HG03039 (cell line): ENCODE measurements around the gene SPG7.
"Not testable (repeated sequence)": the region's sequence is repeated elsewhere in the genome, so short reads cannot be mapped to it uniquely, and the experiment has no call there.

Experiments used
- ATAC-seq: cut with Tn5 transposase; IDR thresholded peaks from one replicate; pipeline ENCODE4 v1.9.1; 2021; ENCODE audit warnings: mild to moderate bottlenecking, moderate library complexity; ENCODE audit not compliant: unreplicated experiment

The SPG7 gene

DNA sequence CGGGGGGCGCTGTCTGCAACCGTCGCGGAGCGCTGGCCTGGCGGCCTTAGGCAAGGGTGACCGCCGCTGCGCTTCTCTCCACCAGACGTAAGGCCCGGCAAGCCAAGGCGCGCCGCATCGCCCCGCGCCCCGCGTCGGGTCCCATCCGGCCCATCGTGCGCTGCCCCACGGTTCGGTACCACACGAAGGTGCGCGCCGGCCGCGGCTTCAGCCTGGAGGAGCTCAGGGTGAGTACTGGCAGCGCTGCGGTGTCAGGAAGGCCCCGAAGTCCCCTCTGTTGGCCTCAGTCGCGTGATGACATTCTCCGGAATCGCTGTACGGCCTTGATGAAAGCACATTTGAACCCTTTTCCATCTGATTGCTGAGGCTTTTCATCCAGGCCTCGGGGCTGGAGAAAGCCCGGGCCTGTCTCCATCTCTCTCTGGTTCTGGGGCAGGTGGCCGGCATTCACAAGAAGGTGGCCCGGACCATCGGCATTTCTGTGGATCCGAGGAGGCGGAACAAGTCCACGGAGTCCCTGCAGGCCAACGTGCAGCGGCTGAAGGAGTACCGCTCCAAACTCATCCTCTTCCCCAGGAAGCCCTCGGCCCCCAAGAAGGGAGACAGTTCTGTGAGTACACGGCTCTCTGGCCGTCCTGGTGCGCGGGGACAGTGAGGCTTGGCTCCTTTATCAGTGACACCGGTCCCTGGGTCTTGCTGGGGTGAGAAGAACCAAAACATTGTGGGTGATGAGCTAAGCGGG lies 53.1 kb downstream of the SPG7 start:
- ATAC-seq, result no peak

DNA sequence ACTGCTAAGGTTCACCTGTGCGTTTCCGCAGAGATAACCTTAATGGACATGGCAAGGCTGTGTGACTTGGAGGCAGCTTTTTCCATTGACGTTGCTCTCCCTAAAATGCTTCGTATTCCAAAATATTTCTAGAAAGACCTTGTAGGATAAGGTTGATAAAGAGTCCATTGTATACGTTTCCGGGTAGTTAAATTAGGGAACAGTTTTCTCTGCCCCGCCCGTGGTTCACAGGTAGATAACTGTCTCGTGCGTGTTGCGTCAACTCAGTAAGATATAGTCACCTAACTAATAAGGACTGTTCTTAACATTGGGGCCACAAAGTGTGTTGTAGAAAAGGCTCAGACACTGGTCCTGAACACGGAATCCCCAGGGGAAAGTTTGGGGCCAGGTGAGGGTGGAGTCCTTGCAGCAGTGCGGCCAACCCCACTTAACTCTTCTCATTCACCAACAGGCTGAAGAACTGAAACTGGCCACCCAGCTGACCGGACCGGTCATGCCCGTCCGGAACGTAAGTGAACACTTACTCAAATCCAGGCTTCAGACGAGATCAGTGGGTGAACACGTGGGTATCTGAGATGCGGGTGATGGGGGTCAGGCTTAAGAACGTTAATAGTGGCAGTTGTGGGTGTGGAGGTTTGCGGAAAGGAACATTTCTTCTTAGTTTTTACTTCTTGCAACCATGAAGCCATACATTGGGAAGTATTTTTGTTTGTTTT lies 53.8 kb downstream of the SPG7 start:
- no peak for ATAC-seq

- no peak for ATAC-seq
Measured at GRCh38 chr16:89562939-89563338, 54.7 kb downstream of the SPG7 start.

- ATAC-seq, result no peak
Measured at GRCh38 chr16:89563639-89564392, 55.6 kb downstream of the SPG7 start.

GRCh38 chr16:89564476-89565255 lies 56.5 kb downstream of the SPG7 start:
- no peak for ATAC-seq

- ATAC-seq, result no peak
Measured at GRCh38 chr16:89565256-89565505, 57.0 kb downstream of the SPG7 start.

DNA sequence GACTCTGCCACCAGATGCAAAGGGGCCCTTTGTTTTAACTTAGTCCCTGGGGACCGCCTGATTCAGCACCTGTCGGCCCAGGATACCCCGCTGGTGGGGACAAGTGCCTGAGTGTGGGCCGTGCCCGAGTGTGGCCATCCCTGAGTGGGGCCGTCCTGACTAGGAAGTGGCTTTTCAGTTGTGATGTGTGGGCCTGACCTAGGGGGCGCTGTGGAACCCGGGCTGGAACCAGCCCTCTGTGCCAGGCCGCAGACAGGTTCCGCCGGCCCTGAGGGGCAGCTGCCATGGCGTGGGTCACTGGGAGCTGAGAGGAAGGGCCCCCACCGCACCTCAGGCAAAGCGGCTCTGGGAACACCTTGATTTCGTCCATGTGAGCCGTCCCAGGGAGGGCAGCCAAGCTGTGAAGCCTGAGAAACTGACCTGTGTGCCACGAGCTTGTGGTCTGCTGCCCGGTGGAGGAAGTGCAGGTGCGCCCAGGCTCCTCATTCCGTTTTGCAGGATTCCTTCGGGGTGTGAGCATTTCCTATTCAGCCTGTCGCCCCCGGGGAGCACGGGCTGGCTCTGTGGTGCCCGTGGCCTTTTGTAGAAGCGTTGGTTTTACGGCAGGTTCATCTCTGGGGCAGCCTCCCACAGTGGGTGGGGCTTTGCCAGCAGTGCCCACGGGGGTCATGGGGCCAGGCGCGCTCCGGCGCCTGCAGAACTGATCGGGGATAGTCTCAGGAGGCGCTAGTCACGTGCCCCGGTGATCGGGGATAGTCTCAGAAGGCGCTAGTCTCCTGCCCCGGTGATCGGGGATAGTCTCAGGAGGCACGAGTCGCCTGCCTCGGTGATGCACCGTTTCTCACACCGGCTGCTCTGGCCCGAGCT lies 57.5 kb downstream of the SPG7 start:
- ATAC-seq, result no peak

DNA sequence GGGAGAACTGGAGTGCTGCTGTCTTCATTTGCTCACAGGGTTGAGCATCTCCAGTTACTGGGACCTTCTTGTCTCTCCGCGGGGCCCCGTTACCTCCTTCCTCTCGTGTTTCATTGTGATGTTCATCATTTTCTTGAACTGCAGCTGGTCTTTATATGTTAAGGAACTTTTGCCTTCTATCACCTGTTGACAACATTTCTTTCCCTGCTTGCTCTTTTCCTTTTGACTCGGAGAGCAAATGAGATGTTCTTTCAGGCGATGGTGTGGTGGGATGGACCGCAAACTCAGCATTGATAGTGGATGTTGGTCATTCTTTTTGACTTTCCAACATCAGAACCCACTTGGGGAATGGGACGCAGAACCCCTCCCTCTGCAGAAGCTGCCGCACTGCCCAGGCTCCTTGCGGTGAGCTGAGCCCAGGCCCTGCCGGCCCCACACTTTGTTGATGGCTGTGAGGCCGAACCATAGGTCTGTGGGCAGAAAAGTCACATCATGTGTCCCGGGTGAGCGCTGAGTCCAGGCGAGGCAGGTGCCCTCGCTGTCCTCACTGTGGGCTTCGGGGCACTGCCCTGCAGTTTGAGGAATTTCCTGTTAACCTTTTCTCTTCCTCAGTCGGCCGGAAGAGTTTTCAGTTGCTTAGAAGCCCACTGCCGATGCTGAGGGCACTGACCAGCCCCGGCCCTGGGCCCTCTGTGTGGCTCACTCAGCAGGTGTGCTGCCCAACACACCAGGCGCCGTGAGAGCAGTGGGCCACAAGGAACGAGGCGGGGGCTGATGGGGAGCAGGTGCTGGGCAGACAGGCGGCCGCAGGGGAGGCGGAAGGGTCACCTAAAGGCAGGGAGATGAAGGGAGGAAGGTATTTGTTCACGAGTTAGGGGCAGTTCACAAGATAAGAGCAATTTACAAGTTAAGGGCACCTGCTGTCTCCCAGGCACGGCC lies 59.7 kb downstream of the SPG7 start:
- ATAC-seq, result no peak

DNA sequence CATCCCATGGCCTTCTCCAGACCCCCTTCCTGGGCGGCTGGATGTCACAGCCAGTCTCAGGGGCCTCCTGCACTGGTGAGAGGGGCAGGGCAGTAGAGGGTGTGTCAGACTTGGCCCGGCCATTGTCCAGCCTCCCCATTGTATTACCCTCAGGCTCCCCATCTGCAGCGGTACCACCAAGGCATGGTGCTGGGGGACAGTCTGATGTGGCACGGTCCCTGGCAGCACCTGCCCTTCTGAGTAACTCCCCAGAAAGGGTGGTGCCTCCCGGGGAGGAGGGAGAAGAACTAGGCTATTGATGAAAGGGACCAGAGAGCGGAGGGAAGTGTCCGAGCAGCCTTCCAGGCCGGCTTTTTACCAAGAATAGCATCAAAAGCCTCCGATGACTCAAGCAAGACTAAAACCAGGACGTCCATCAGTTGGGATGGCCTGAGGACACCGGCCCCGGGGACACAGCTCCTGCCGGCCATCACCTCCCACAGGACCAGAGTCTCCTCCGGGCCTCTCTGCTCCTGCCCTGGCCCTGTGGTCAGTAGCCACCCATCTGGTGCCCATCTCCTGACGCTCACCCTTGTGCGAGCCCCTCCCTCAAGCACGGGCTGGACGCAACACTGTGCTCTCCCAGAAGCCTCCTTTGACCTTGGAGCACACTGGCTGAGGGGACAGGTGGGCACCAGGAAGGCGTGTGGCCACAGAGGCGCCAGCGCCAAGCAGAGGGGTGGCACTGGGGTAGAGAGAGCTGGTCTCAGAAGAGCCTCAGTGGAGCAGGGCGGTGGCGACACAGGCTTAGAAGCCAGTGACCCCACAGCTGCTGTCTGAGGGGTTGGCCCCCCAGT lies 61.5 kb downstream of the SPG7 start:
- ATAC-seq, result no peak

- no peak for ATAC-seq
Measured at GRCh38 chr16:89570342-89570923, 62.2 kb downstream of the SPG7 start.

DNA sequence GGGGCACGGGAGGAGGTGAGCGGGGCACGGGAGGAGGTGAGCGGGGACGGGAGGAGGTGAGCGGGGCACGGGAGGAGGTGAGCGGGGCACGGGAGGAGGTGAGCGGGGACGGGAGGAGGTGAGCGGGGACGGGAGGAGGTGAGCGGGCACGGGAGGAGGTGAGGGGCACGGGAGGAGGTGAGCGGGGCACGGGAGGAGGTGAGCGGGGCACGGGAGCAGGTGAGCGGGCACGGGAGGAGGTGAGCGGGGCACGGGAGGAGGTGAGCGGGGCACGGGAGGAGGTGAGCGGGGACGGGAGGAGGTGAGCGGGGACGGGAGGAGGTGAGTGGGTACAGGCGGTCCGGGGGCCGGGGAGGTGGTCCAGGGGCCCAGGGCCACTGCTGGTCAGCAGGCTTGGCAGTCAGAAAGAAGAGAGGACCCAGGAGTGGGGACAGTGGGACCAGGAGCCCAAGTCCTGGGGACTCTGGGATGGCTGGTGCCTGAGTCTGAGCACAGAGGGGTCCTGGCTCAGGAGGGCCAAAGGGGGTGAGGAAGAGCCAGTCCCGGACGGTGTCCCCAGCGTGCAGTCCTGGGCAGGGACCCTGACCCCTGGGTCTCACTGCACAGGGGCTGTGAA lies 62.9 kb downstream of the SPG7 start:
- not testable (repeated sequence) for ATAC-seq

DNA sequence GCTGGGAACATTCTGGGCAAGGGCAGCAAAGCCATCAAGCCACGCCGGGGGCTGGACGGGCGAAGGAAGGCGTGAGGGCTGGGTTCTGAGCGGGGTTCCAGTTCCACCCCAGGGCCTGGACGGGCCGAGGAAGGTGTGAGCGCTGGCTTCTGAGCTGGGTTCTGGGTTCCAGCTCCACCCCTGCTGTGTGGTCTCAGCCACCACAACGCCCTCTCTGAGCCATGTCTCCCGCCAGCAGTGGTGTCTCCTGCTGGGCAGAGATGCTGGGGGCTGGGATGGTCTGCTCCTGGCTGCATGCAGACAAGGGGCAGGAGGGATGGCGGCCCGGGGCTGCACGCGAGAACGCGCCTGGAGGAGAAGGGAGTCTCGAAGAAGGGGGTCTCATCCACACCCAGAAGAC lies 63.4 kb downstream of the SPG7 start:
- no peak for ATAC-seq

DNA sequence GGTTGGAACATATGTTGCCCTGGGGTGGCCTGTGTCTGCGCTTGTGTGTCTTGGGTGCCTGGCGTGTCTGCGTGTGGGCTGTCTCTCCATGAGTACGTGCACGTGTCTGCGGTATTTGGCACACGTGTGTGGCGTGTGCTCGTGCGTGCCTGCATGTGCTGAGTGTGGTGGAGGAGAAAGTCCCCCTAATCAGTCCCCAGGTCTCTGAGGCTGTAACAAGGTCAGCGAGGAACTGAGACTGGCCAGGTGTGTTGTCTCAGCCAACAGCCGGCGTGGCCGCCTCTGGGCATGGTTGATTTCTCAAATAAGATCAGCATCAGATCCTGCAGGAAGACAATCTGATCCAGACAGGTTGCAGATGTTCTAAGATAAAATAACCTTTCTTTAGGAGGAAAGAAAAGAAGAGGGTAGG lies 63.9 kb downstream of the SPG7 start:
- ATAC-seq, result no peak

DNA sequence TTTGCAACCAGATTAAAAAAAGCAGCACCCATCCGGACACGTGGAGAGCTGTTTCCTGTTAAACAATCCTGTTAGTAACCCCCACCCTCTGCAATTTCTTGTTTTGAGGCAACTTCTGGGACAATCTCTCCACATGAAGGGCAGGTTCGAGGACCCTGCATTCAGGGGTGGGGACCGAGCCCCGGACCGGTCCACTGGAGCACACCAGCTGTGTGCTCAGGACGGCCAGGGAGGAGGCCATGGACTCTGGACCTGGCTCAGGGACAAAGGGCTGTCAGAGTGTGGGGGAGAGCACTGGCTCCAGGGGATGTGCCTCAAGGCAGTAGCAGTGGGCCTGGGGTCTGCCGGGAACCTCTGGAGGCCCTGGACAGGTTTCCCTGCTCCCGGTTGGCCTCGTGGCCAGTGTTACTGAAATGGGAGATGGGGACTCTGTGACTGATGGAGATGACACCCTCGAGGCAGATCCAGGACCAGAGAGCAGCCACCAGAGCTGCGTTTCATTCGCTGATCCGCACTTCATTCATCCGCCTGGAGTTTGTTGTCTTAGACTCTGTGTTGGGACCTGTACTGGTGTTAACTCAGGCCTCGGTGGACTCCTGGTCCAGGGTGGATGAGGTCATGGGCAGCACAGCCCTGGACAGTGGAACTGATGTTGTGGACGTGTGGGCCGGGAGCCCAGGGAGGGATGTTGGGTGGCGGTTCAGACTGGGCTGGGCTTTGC lies 64.4 kb downstream of the SPG7 start:
- ATAC-seq, result no peak

DNA sequence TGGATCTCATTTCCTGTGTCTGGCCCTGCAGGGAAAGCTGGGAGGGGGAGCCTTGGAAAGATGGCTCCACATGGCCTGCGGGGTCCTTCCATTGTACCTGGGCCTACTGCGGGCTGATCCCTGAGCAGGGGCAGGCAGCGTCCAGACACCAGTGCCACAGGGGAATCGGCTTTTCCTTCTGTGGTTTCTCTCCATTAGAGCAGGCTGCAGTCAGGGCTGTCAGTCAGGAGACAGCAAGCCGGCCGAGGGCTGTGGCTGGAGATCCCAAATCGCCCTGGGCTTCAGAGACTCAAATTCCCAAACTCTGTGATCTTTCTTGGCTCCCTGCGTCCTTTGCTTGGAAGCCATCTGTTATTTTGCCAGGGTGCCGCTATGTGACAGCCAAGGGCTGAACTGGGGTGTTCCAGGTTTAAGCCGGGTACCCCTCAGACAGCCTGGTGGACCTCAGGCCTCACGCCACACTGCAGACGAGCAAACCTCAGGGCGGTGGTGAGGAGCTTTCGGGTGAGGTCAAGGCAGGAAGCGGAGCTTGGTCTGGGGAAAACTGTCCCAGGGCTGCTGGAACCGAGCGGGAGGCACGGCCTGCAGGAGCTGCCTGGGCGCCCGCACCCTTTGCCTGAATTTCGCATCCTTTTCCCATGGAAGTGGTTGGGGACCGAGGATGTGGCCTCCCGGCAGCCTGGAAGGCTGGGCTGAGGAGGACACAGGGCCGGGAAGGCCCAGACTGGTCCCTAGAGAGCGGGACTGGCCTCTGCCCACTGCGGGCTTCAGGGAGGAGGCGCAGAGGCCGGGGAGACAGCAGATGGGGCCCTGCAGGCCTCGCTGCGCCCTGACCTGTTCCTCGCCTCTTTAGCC lies 65.8 kb downstream of the SPG7 start:
- ATAC-seq, result no peak

DNA sequence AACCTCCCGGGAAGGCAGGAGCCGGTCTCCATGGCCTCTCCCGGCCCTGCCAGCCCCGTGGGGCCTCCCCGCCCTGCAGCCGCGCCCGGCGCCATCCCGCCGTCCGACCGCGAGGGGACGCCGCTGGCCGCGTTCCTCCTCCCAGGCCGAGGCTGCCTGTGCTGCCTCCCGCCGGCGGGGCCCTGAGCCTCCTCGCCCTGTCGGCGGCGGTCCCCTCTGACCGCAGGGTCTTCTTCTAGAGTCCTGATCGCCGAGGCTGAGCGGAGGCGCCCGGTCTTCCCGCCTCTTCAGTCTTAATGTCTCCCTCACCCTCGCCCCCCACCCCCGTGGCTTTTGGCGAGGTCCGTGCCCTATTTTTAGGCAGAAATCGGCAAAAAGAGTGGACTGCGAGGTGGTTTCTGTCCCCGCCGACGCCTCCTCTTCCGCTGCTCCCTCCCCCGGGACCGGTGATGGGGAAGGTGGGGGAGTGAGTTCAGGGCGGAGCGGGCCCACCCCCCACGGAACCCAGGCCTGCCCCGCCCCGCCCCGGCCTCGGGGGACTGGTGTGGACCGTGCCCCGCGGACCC lies 66.6 kb downstream of the SPG7 start:
- no peak for ATAC-seq
